ENCODE results near the gene MYLK3.
"Not testable (repeated sequence)": the region's sequence is repeated elsewhere in the genome, so short reads cannot be mapped to it uniquely, and the experiment has no call there.

- TF ChIP-seq POLR2A, CTCF (IDR thresholded peaks at IDR 0.05): not testable (repeated sequence)
Measured at GRCh38 chr16:46677943-46678342, 70.2 kb downstream of the MYLK3 start.
